Thymus (tissue), 11 donors: ENCODE results near the gene NEK7. TPM values are rescaled to one million over a fixed set of nuclear protein-coding genes. Genes with fewer than 3 reads are reported as not detected.
"Not testable (repeated sequence)": the region's sequence is repeated elsewhere in the genome, so short reads cannot be mapped to it uniquely, and the experiment has no call there.

Source experiments
- DNase-seq, 9 donors: peaks; one replicate each; pipeline ENCODE4 v3.0.0-alpha.2; 2013; ENCODE audit warnings: low spot score in 9 of 9, low read depth in 6 of 9, missing footprints in 1 of 9
- H3K27ac ChIP-seq, 2 donors: one replicate each; pipeline ENCODE4 v1.5.1; 2013; ENCODE audit warnings: control low read depth in 1 of 2, low read depth in 1 of 2, low read length in 1 of 2, mild to moderate bottlenecking in 1 of 2, moderate library complexity in 1 of 2
- H3K27me3 ChIP-seq, 2 donors: one replicate each; pipeline ENCODE4 v1.5.1; 2013; ENCODE audit warnings: low read length in 1 of 2; ENCODE audit not compliant: control insufficient read depth in 2 of 2, insufficient read depth in 1 of 2
- H3K36me3 ChIP-seq, 2 donors: one replicate each; pipeline ENCODE4 v1.5.1; 2013; ENCODE audit warnings: low read length in 1 of 2, mild to moderate bottlenecking in 1 of 2, moderate library complexity in 1 of 2; ENCODE audit not compliant: control insufficient read depth in 2 of 2, insufficient read depth in 2 of 2
- H3K4me1 ChIP-seq, 2 donors: one replicate each; pipeline ENCODE4 v1.5.1; 2013; ENCODE audit warnings: low read length in 2 of 2; ENCODE audit not compliant: control insufficient read depth in 2 of 2, insufficient read depth in 2 of 2
- H3K4me3 ChIP-seq, 2 donors: one replicate each; pipeline ENCODE4 v1.5.1; 2013; ENCODE audit warnings: low read length in 2 of 2, control low read depth in 1 of 2, mild to moderate bottlenecking in 1 of 2
- H3K9me3 ChIP-seq, 2 donors: one replicate each; pipeline ENCODE4 v1.5.1; 2013; ENCODE audit warnings: low read length in 1 of 2, mild to moderate bottlenecking in 1 of 2; ENCODE audit not compliant: control insufficient read depth in 2 of 2, insufficient read depth in 1 of 2
- WGBS: extraction: QIAGEN DNeasy Blood & Tissue Kit; methylation state at CpG from one replicate; pipeline ENCODE4 v1.1.7; 2013; 5-methylcytosine and 5-hydroxymethylcytosine counted together
- polyA plus RNA-seq: library from polyadenylated mRNA; stranded (reverse); fragments of 200-250 nt; gene quantifications from one replicate; pipeline ENCODE4 v1.2.3, GENCODE V29; 2013
- total RNA-seq: library from RNA; stranded (reverse); fragments of 120-200 nt; gene quantifications from one replicate; pipeline ENCODE4 v1.2.4, GENCODE V29; 2013
- donor health status: healthy.

The NEK7 gene
- total and polyA plus RNA-seq, 2 donors: 31.4 to 56.8 TPM

DNA sequence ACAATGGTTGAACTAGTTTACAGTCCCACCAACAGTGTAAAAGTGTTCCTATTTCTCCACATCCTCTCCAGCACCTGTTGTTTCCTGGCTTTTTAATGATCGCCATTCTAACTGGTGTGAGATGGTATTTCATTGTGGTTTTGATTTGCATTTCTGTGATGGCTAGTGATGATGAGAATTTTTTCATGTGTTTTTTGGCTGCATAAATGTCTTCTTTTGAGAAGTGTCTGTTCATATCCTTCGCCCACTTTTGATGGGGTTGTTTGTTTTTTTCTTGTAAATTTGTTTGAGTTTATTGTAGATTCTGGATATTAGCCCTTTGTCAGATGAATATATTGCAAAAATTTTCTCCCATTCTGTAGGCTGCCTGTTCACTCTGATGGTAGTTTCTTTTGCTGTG is 70.7 kb downstream of the NEK7 start:
- not testable (repeated sequence) for H3K4me3 ChIP-seq, DNase-seq, H3K9me3 ChIP-seq, H3K36me3 ChIP-seq, H3K4me1 ChIP-seq, H3K27ac ChIP-seq, H3K27me3 ChIP-seq
- WGBS: 94% methylated on average over 2 of the region's 2 CpGs

DNA sequence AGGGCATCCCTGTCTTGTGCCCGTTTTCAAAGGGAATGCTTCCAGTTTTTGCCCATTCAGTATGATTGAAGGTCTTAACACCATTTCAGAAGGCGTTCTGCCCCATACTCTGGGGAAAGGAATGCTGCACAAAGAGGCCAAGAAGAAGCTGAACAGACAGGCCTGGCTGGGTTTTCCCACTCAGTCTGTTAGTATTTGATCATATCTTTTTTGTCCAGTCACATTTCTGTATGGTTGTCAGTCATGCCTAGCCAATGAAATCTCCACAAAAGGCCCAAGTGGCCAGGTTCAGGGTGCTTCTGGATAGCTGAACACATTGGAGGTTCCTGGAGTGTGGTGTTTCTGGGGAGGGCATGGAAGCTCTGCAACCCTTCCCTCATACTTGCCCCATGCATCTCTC is 72.1 kb downstream of the NEK7 start:
- Histone ChIP-seq H3K4me3 (no peak overlapping the region), H3K27me3 (no peaks in the 10 kb centered on the region), H3K36me3 (no peaks in the 10 kb centered on the region), H3K9me3 (no peaks in the 10 kb centered on the region), H3K27ac (no peak overlapping the region), H3K4me1 (no peaks in the 10 kb centered on the region)
- WGBS: 96% methylated on average over 2 of the region's 2 CpGs
- DNase-seq: no peak

GRCh38 chr1:198231779-198232178 is 75.0 kb downstream of the NEK7 start:
- WGBS: 96% methylated on average over 3 of the region's 3 CpGs
- peaks cover 0 to 4% of the 10 kb centered on the region in 2 donors for H3K36me3 ChIP-seq
- H3K9me3 ChIP-seq: no peaks in the 10 kb centered on the region
- DNase-seq: no peak
- no peak overlapping the region for H3K4me3 ChIP-seq
- H3K27ac ChIP-seq: no peak overlapping the region
- H3K4me1 ChIP-seq: no peaks in the 10 kb centered on the region
- no peaks in the 10 kb centered on the region for H3K27me3 ChIP-seq

GRCh38 chr1:198232378-198232777 is 75.6 kb downstream of the NEK7 start:
- H3K9me3 ChIP-seq: no peaks in the 10 kb centered on the region
- WGBS: 97% methylated on average over 1 of the region's 1 CpG
- H3K4me1 ChIP-seq: no peaks in the 10 kb centered on the region
- DNase-seq: no peak
- no peak overlapping the region for H3K4me3 ChIP-seq
- H3K27ac ChIP-seq: no peak overlapping the region
- peaks cover 0 to 9% of the 10 kb centered on the region in 2 donors for H3K36me3 ChIP-seq
- H3K27me3 ChIP-seq: no peaks in the 10 kb centered on the region

GRCh38 chr1:198232940-198233675 is 76.3 kb downstream of the NEK7 start:
- peaks cover 0 to 9% of the 10 kb centered on the region in 2 donors for H3K36me3 ChIP-seq
- H3K4me1 ChIP-seq: no peaks in the 10 kb centered on the region
- no peak overlapping the region for H3K27ac ChIP-seq
- DNase-seq: no peak
- no peak overlapping the region for H3K4me3 ChIP-seq
- no peaks in the 10 kb centered on the region for H3K9me3 ChIP-seq
- 97% methylated on average over 3 of the region's 3 CpGs for WGBS
- no peaks in the 10 kb centered on the region for H3K27me3 ChIP-seq

GRCh38 chr1:198234520-198235251 is 77.9 kb downstream of the NEK7 start:
- no peak for DNase-seq
- Histone ChIP-seq H3K9me3 (no peaks in the 10 kb centered on the region), H3K4me1 (no peaks in the 10 kb centered on the region), H3K27ac (no peak overlapping the region), H3K4me3 (no peak overlapping the region), H3K27me3 (no peaks in the 10 kb centered on the region), H3K36me3 (peaks cover 0 to 9% of the 10 kb centered on the region in 2 donors)
- 58% methylated on average over 5 of the region's 5 CpGs for WGBS

GRCh38 chr1:198238121-198238520 is 81.3 kb downstream of the NEK7 start:
- no peak overlapping the region for H3K4me3 ChIP-seq
- H3K27me3 ChIP-seq: no peaks in the 10 kb centered on the region
- no peak for DNase-seq
- H3K27ac ChIP-seq: no peak overlapping the region
- H3K9me3 ChIP-seq: no peaks in the 10 kb centered on the region
- H3K4me1 ChIP-seq: no peaks in the 10 kb centered on the region
- H3K36me3 ChIP-seq: peaks cover 0 to 9% of the 10 kb centered on the region in 2 donors
- WGBS: 38% methylated on average over 2 of the region's 2 CpGs

DNA sequence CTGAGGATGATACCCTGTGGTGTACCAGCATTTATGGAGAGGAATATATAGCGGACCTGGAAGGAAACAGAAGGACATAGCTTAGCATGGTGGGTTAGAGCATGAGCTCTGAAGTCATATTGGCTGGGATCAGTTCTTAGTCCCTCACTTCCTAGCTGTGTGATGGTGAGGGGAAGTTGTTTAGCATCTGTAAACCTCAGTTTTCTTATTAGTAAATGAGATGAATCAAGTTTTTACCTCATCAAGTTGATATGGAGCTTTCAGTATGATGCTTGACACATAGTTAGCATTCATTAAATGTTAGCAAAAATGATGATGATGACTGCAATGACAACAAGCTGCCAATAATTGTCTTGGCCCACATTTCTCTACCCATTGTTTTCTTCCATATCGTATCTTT is 84.8 kb downstream of the NEK7 start:
- Histone ChIP-seq H3K27me3 (no peaks in the 10 kb centered on the region), H3K4me1 (no peaks in the 10 kb centered on the region), H3K36me3 (peaks cover 0 to 9% of the 10 kb centered on the region in 2 donors), H3K9me3 (no peaks in the 10 kb centered on the region), H3K27ac (no peak overlapping the region), H3K4me3 (no peak overlapping the region)
- whole genome bisulfite sequencing: 68% methylated on average over 2 of the region's 2 CpGs
- no peak for DNase-seq

GRCh38 chr1:198244772-198245171 is 88.0 kb downstream of the NEK7 start:
- Histone ChIP-seq H3K27me3 (no peaks in the 10 kb centered on the region), H3K36me3 (peaks cover 0 to 2% of the 10 kb centered on the region in 2 donors), H3K4me3 (no peak overlapping the region), H3K4me1 (no peaks in the 10 kb centered on the region), H3K9me3 (no peaks in the 10 kb centered on the region), H3K27ac (no peak overlapping the region)
- DNase-seq: no peak
